ENCODE data around the gene MEF2C. TPM values are rescaled to one million over a fixed set of nuclear protein-coding genes. Genes with fewer than 3 reads are reported as not detected.

MEF2C gene
- total and polyA plus RNA-seq, 2 donors (not counting 1 experiment from before 2014, with no cell fraction given), result 12.2 to 15.7 TPM

- H3K9ac ChIP-seq (ENCODE audit: insufficient read depth, low read length), result no peak overlapping the region
- DNase-seq (ENCODE audit: low read depth in 2 of 2), result peak in 1 of 2 donors; percentile 91
- TF ChIP-seq EZH2 (IDR thresholded peaks at IDR 0.05; ENCODE audit: low read length, missing control alignments), result peak; percentile 80
- no peak for TF ChIP-seq CTCF (conservative IDR thresholded peaks at IDR 0.05 in 1 of 2, IDR thresholded peaks at IDR 0.05 in 1 of 2; ENCODE audit: low read depth in 1 of 2, low read length in 2 of 2)
- H3K36me3 ChIP-seq (ENCODE audit: control insufficient read depth, insufficient read depth, low read length), result no peaks in the 10 kb centered on the region
- H2AFZ ChIP-seq (ENCODE audit: low read length), result no peak overlapping the region
- no peak overlapping the region for H3K27ac ChIP-seq (ENCODE audit: insufficient read depth, low read length)
- H3K4me1 ChIP-seq (ENCODE audit: control insufficient read depth, extremely low read depth, insufficient read depth, low read length), result no peaks in the 10 kb centered on the region
- no peak overlapping the region for H3K4me2 ChIP-seq (ENCODE audit: extremely low read depth, insufficient read depth, low read length)
- no peaks in the 10 kb centered on the region for H3K9me3 ChIP-seq (ENCODE audit: control insufficient read depth, insufficient read depth, low read depth, low read length)
- no peaks in the 10 kb centered on the region for H4K20me1 ChIP-seq (ENCODE audit: control insufficient read depth, extremely low read depth, insufficient read depth, low read length)
- H3K4me3 ChIP-seq (replicated peaks in 1 of 4; ENCODE audit: control extremely low read depth in 1 of 4, insufficient read depth in 1 of 4, low read depth in 3 of 4, low read length in 4 of 4), result no peak overlapping the region
- no peaks in the 10 kb centered on the region for H3K79me2 ChIP-seq (ENCODE audit: control insufficient read depth, insufficient read depth, low read length)
- H3K27me3 ChIP-seq (ENCODE audit: control insufficient read depth, insufficient read depth, low read length), result peaks cover 85% of the 10 kb centered on the region
These were observed 199.4 kb downstream of the MEF2C start for GRCh38 chr5:88683506-88684135.

GRCh38 chr5:88682881-88683361 is 200.1 kb downstream of the MEF2C start:
- no peak overlapping the region for H3K4me2 ChIP-seq (ENCODE audit: extremely low read depth, insufficient read depth, low read length)
- peaks cover 84% of the 10 kb centered on the region for H3K27me3 ChIP-seq (ENCODE audit: control insufficient read depth, insufficient read depth, low read length)
- no peak overlapping the region for H3K9ac ChIP-seq (ENCODE audit: insufficient read depth, low read length)
- no peak overlapping the region for H3K27ac ChIP-seq (ENCODE audit: insufficient read depth, low read length)
- H3K79me2 ChIP-seq (ENCODE audit: control insufficient read depth, insufficient read depth, low read length), result no peaks in the 10 kb centered on the region
- no peaks in the 10 kb centered on the region for H3K9me3 ChIP-seq (ENCODE audit: control insufficient read depth, insufficient read depth, low read depth, low read length)
- no peak overlapping the region for H3K4me3 ChIP-seq (replicated peaks in 1 of 4; ENCODE audit: control extremely low read depth in 1 of 4, insufficient read depth in 1 of 4, low read depth in 3 of 4, low read length in 4 of 4)
- no peaks in the 10 kb centered on the region for H4K20me1 ChIP-seq (ENCODE audit: control insufficient read depth, extremely low read depth, insufficient read depth, low read length)
- no peak for DNase-seq (ENCODE audit: low read depth in 2 of 2)
- no peak overlapping the region for H2AFZ ChIP-seq (ENCODE audit: low read length)
- H3K36me3 ChIP-seq (ENCODE audit: control insufficient read depth, insufficient read depth, low read length), result no peaks in the 10 kb centered on the region
- no peaks in the 10 kb centered on the region for H3K4me1 ChIP-seq (ENCODE audit: control insufficient read depth, extremely low read depth, insufficient read depth, low read length)
- TF ChIP-seq CTCF (conservative IDR thresholded peaks at IDR 0.05 in 1 of 2, IDR thresholded peaks at IDR 0.05 in 1 of 2; ENCODE audit: low read depth in 1 of 2, low read length in 2 of 2), result no peak
- TF ChIP-seq EZH2 (IDR thresholded peaks at IDR 0.05; ENCODE audit: low read length, missing control alignments), result no peak

- Histone ChIP-seq H3K36me3 (ENCODE audit: control insufficient read depth, insufficient read depth, low read length) (no peaks in the 10 kb centered on the region), H3K4me2 (ENCODE audit: extremely low read depth, insufficient read depth, low read length) (no peak overlapping the region), H2AFZ (ENCODE audit: low read length) (no peak overlapping the region), H3K27ac (ENCODE audit: insufficient read depth, low read length) (no peak overlapping the region), H3K4me3 (replicated peaks in 1 of 4; ENCODE audit: control extremely low read depth in 1 of 4, insufficient read depth in 1 of 4, low read depth in 3 of 4, low read length in 4 of 4) (no peak overlapping the region), H3K27me3 (ENCODE audit: control insufficient read depth, insufficient read depth, low read length) (peaks cover 83% of the 10 kb centered on the region), H3K9ac (ENCODE audit: insufficient read depth, low read length) (no peak overlapping the region), H3K9me3 (ENCODE audit: control insufficient read depth, insufficient read depth, low read depth, low read length) (no peaks in the 10 kb centered on the region), H4K20me1 (ENCODE audit: control insufficient read depth, extremely low read depth, insufficient read depth, low read length) (no peaks in the 10 kb centered on the region), H3K79me2 (ENCODE audit: control insufficient read depth, insufficient read depth, low read length) (no peaks in the 10 kb centered on the region), H3K4me1 (ENCODE audit: control insufficient read depth, extremely low read depth, insufficient read depth, low read length) (no peaks in the 10 kb centered on the region)
- DNase-seq (ENCODE audit: low read depth in 2 of 2), result no peak
- TF ChIP-seq CTCF (conservative IDR thresholded peaks at IDR 0.05 in 1 of 2, IDR thresholded peaks at IDR 0.05 in 1 of 2; ENCODE audit: low read depth in 1 of 2, low read length in 2 of 2) (no peak), EZH2 (IDR thresholded peaks at IDR 0.05; ENCODE audit: low read length, missing control alignments) (no peak)
These were observed 200.9 kb downstream of the MEF2C start for GRCh38 chr5:88682131-88682530.
